Colonic mucosa (tissue), 4 donors: ENCODE measurements around the gene TMEM14A. TPM values are rescaled to one million over a fixed set of nuclear protein-coding genes. Genes with fewer than 3 reads are reported as not detected.
"Not testable (repeated sequence)": the region's sequence is repeated elsewhere in the genome, so short reads cannot be mapped to it uniquely, and the experiment has no call there.

ENCODE experiments used
- DNase-seq: peaks from one replicate; pipeline ENCODE4 v3.0.0-alpha.2; 2020
- H3K27ac ChIP-seq: fragments of 200-600 bp; one replicate; pipeline ENCODE4 v1.8.0; 2021
- H3K27me3 ChIP-seq: fragments of 200-600 bp; one replicate; pipeline ENCODE4 v1.8.0; 2021
- H3K36me3 ChIP-seq: fragments of 200-600 bp; one replicate; pipeline ENCODE4 v1.8.0; 2021
- H3K4me1 ChIP-seq: fragments of 200-600 bp; one replicate; pipeline ENCODE4 v1.8.0; 2021; ENCODE audit warnings: mild to moderate bottlenecking
- H3K4me3 ChIP-seq: fragments of 200-600 bp; one replicate; pipeline ENCODE4 v1.8.0; 2021
- H3K9ac ChIP-seq, 2 donors: one replicate each; pipeline ENCODE4 v1.7.0; 2013; ENCODE audit warnings: control low read depth in 2 of 2, low read depth in 2 of 2, low read length in 2 of 2
- H3K9me3 ChIP-seq: fragments of 200-600 bp; one replicate; pipeline ENCODE4 v1.8.0; 2021
- CTCF ChIP-seq: fragments of 200-600 bp; IDR thresholded peaks from one replicate; pipeline ENCODE4 v1.8.0; 2022; ENCODE audit warnings: antibody characterized with exemption, mild to moderate bottlenecking
- intact Hi-C: fragments of 100-400 bp; cut with DNase I; formaldehyde crosslinking; loops from one replicate; pipeline ENCODE4 v1.14.1; 2022
- total RNA-seq, 2 donors: library from RNA; stranded (reverse); fragmentation: NEBNext Ultra II Directional in 1 of 2; extraction: Animal tissue kit (Norgen Biotek cat#: 25700) in 1 of 2; gene quantifications; one replicate each; pipeline ENCODE4 v1.2.1, GENCODE V29; 2021
- donor health status: healthy.
- donor health status: DM: no; HTN: no; CAD: no.
- donor health status: DM: no; HTN: no; CAD: no.

TMEM14A gene
- total RNA-seq, 2 donors from 2014 or later = 22.0 to 24.1 TPM

- intact Hi-C loops = loop anchor here (5.0 to 10.0 kb wide), 2 partner anchors 163 to 385 kb away; partner anchors contain the start of gene MCM3
- no peak overlapping the region for H3K4me3 ChIP-seq
- peaks cover 7% of the 10 kb centered on the region for H3K4me1 ChIP-seq
- DNase-seq = no peak
- no peak for TF ChIP-seq CTCF
- no peaks in the 10 kb centered on the region for H3K9me3 ChIP-seq
- H3K36me3 ChIP-seq = no peaks in the 10 kb centered on the region
- no peaks in the 10 kb centered on the region for H3K27me3 ChIP-seq
- H3K27ac ChIP-seq = no peak overlapping the region
- H3K9ac ChIP-seq = no peak overlapping the region
Observed at GRCh38 chr6:52667572-52667971, 3.3 kb upstream of the TMEM14A start.

- no peak for DNase-seq
- intact Hi-C loops = no loop called here
- peak overlapping the region in 1 of 2 donors; percentile 79 for H3K9ac ChIP-seq
- H3K9me3 ChIP-seq = no peaks in the 10 kb centered on the region
- no peak for TF ChIP-seq CTCF
- H3K4me1 ChIP-seq = peaks cover 3% of the 10 kb centered on the region
- no peaks in the 10 kb centered on the region for H3K36me3 ChIP-seq
- H3K4me3 ChIP-seq = peak overlapping the region; percentile 60
- no peaks in the 10 kb centered on the region for H3K27me3 ChIP-seq
- no peak overlapping the region for H3K27ac ChIP-seq
Observed at GRCh38 chr6:52671676-52672075, 763 bp downstream of the TMEM14A start.

- no peak for DNase-seq
- H3K27me3 ChIP-seq = no peaks in the 10 kb centered on the region
- no peak for TF ChIP-seq CTCF
- no peak overlapping the region for H3K4me3 ChIP-seq
- intact Hi-C loops = no loop called here
- H3K4me1 ChIP-seq = peaks cover 3% of the 10 kb centered on the region
- H3K36me3 ChIP-seq = no peaks in the 10 kb centered on the region
- no peak overlapping the region for H3K9ac ChIP-seq
- H3K9me3 ChIP-seq = no peaks in the 10 kb centered on the region
- H3K27ac ChIP-seq = no peak overlapping the region
Observed at GRCh38 chr6:52672412-52673025, 1.6 kb downstream of the TMEM14A start.

GRCh38 chr6:52674666-52675065 lies 3.8 kb downstream of the TMEM14A start:
- H3K9ac ChIP-seq = no peak overlapping the region

GRCh38 chr6:52675372-52675771 lies 4.5 kb downstream of the TMEM14A start:
- H3K9me3 ChIP-seq = no peaks in the 10 kb centered on the region
- no peaks in the 10 kb centered on the region for H3K36me3 ChIP-seq
- no peak for TF ChIP-seq CTCF
- intact Hi-C loops = no loop called here
- no peak overlapping the region for H3K9ac ChIP-seq
- no peak for DNase-seq
- no peaks in the 10 kb centered on the region for H3K27me3 ChIP-seq
- no peak overlapping the region for H3K4me3 ChIP-seq
- H3K27ac ChIP-seq = no peak overlapping the region
- H3K4me1 ChIP-seq = peaks cover 3% of the 10 kb centered on the region

More at GRCh38 chr6:52674666-52675065, 3.8 kb downstream of the TMEM14A start:
- DNase-seq = no peak
- no peaks in the 10 kb centered on the region for H3K27me3 ChIP-seq
- no peak for TF ChIP-seq CTCF
- intact Hi-C loops = no loop called here
- no peaks in the 10 kb centered on the region for H3K9me3 ChIP-seq
- H3K27ac ChIP-seq = no peak overlapping the region
- no peak overlapping the region for H3K4me3 ChIP-seq
- H3K36me3 ChIP-seq = no peaks in the 10 kb centered on the region
- peaks cover 3% of the 10 kb centered on the region for H3K4me1 ChIP-seq

- intact Hi-C loops, DNase-seq, H3K9ac ChIP-seq, H3K27ac ChIP-seq, H3K4me3 ChIP-seq, H3K27me3 ChIP-seq, H3K36me3 ChIP-seq, H3K9me3 ChIP-seq, H3K4me1 ChIP-seq: not testable (repeated sequence)
Observed at GRCh38 chr6:52676631-52677030, 5.7 kb downstream of the TMEM14A start.
